ENCODE data around the gene PTGIS. TPM values are rescaled to one million over a fixed set of nuclear protein-coding genes. Genes with fewer than 3 reads are reported as not detected.
"Not testable (repeated sequence)": the region's sequence is repeated elsewhere in the genome, so short reads cannot be mapped to it uniquely, and the experiment has no call there.

The PTGIS gene
- total RNA-seq, 4 donors from 2014 or later, result 3.5 to 30.5 (median 11.1) TPM

DNA sequence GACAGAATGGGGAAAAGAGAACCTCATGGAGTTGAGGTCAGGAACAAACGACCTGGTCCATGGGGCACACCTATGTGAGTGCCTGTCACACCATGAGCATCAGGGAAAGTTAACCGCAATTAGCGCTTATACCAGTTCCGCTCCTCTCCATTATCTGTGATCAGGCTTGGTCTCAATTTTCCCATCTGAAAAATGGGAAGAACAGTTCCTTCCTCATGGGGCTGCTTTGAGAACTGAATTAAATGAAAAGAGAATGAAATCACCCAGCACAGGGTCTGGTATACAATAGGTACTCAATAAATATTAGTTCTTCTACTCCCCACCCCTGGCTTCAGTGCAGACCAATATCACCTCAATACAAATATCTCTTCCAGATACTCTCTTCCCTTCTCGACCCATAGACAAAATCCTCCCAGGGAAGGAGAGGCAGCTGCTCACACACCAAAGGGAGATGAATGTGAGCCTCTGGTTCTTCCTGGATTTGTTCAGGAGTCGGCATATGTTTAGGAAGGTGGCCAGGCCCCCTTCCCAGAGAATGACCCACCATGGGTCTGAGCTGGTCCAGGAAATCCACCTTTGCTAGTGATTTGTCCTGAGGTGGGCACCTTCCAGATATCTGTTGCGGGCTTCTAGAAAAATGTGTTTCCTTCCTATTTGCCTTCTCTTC is 2.4 kb upstream of the PTGIS start:
- peak in 1 of 3 donors; percentile 24 for DNase-seq
- no peaks in the 10 kb centered on the region for H3K9me3 ChIP-seq
- H3K27me3 ChIP-seq, result peaks cover 0 to 9% of the 10 kb centered on the region in 2 donors
- peaks cover 0 to 8% (median 3%) of the 10 kb centered on the region in 4 donors for H3K4me1 ChIP-seq
- H3K27ac ChIP-seq, result peak overlapping the region in 1 of 4 donors; percentile 8
- TF ChIP-seq, protein P1, sequence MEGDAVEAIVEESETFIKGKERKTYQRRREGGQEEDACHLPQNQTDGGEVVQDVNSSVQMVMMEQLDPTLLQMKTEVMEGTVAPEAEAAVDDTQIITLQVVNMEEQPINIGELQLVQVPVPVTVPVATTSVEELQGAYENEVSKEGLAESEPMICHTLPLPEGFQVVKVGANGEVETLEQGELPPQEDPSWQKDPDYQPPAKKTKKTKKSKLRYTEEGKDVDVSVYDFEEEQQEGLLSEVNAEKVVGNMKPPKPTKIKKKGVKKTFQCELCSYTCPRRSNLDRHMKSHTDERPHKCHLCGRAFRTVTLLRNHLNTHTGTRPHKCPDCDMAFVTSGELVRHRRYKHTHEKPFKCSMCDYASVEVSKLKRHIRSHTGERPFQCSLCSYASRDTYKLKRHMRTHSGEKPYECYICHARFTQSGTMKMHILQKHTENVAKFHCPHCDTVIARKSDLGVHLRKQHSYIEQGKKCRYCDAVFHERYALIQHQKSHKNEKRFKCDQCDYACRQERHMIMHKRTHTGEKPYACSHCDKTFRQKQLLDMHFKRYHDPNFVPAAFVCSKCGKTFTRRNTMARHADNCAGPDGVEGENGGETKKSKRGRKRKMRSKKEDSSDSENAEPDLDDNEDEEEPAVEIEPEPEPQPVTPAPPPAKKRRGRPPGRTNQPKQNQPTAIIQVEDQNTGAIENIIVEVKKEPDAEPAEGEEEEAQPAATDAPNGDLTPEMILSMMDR (IDR thresholded peaks at IDR 0.05), result no peak
- TF ChIP-seq POLR2A (IDR thresholded peaks at IDR 0.05), result no peak
- H3K36me3 ChIP-seq, result no peaks in the 10 kb centered on the region
- no peak overlapping the region for H3K4me3 ChIP-seq

DNA sequence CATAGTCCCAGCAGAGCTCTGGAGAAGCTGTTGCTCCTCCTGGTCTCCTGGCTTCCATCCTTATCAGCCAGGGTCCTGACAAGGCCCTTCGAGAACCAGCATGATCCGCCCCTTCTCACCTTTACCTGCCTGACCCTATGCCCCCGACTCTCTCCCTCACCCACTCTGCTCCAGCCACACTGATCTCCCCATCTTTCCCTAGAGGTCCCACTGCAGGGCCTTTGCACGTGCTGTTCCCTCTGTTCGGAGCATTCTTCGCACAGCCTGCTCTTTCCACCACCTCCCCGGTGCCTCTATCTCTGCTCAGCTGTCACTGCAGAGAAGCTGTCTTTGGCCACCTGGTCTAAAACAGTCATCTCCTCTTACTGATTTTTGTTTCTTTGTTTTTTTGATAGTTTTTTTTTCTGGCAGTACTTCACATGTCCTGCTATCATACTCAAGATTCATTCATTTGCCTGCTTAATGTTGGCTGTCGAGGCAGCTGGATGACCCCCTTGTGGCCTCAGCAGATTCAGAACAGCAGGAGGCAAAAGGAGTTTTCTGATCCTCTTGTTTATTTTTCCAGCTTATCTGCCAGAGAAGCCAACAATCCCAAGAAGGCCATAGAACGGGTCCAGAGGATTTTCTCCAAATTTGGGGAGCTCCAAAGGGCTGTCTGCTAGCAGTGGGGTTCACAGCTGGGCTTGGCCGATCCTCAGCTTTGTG is 1.6 kb upstream of the PTGIS start:
- Histone ChIP-seq H3K4me3 (no peak overlapping the region), H3K36me3 (no peaks in the 10 kb centered on the region), H3K27ac (peak overlapping the region in 2 of 4 donors; percentile 21 to 59), H3K4me1 (peaks cover 0 to 8% (median 3%) of the 10 kb centered on the region in 4 donors), H3K27me3 (peaks cover 0 to 9% of the 10 kb centered on the region in 2 donors), H3K9me3 (no peaks in the 10 kb centered on the region)
- TF ChIP-seq, protein P1 (IDR thresholded peaks at IDR 0.05), result no peak
- TF ChIP-seq POLR2A (IDR thresholded peaks at IDR 0.05), result no peak
- peak in 1 of 3 donors; percentile 25 for DNase-seq

DNA sequence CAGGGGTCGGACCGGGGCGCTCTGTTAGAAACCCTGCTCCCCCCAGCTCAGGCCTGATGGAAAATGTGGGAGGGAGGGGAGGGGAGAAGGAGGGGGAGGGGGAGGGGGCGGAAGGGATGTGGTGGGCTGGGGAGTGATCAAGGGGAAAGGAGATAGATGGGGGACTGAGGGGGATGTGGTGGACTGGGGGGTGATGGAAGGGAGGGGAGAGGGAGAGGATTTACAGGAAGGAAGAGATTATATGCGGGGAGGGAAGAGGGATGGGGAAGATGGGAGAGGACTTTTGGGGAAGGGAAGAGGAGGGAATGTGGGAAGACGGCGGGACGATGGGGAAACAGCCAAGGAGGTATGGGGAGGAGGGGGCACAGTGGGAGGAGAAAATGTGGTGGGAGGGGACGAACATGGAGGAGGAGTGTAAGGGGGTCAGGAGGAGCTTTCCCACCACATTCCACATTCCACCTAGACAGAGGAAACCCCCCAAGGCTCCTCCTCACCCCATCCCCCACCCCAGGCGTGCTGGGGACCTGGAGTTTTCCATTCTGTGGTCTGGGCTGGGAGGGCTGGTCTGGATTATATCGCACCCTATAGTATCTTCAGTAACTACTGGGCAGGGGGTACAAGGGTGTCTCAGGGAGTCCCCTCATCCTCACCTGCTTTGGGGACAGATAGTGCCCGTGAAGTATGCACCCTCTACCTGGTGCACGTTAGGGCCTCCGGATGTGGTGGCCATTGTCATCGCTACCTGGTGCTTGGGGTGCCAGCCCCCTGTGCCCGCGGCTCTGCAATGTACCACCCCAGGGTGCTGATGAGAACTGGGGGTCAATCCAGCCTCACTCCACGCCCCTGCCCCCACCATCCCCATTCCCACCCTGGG is 578 bp upstream of the PTGIS start:
- peak overlapping the region in 2 of 4 donors; percentile 17 to 59 for H3K27ac ChIP-seq
- TF ChIP-seq POLR2A (IDR thresholded peaks at IDR 0.05), result no peak
- TF ChIP-seq, protein P1 (IDR thresholded peaks at IDR 0.05), result no peak
- DNase-seq, result peak in 1 of 3 donors; percentile 37
- peaks cover 0 to 8% (median 3%) of the 10 kb centered on the region in 4 donors for H3K4me1 ChIP-seq
- H3K36me3 ChIP-seq, result no peaks in the 10 kb centered on the region
- no peaks in the 10 kb centered on the region for H3K9me3 ChIP-seq
- peaks cover 0 to 9% of the 10 kb centered on the region in 2 donors for H3K27me3 ChIP-seq
- H3K4me3 ChIP-seq, result peak overlapping the region in 3 of 4 donors; percentile 22 to 47 (median 47)

DNA sequence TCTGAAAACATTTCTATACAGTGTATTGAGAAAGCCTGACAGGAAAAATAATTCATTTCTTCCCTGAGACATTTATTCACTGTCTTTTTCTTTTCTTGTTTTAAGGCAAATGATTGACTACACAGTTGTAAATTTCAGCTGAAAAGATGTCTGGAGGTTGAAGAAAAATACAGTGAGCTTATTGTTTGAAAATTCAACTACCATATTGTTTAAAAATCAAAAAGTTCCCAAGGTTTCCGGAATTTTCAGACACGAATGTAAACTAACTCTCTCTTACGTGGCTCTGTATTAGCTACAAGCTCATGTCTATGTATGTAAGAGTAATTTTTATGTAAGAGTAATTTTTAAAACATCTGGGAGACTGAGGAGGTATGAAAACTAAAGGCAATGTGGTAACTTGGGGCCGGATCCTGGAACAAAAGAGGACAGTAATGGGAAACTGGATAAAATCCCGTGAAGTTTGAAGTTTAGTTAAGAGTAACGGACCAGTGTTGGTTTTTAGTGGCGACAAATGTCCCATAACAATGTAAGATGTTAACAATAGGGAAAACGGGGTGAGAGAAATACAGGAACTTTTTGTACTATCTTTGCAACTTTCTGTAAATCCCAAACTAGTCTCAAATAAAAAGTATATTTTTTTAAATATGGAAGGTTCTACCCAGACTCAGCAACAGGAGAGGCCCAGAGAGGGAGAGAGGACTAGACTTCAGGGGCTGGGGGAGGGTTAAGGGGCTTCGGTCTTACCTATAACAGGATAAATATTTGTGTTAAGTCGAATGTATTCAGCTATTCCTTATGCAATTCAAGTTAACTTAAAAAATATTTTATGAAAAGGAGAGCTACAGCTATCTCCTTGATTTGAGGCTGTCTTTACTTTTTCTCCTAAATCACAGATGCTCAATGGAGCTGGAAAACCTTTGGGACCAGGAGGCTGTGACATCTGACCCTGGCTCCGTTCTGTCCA is 1.3 kb downstream of the PTGIS start:
- H3K4me3 ChIP-seq, result peak overlapping the region in 2 of 4 donors; percentile 47

DNA sequence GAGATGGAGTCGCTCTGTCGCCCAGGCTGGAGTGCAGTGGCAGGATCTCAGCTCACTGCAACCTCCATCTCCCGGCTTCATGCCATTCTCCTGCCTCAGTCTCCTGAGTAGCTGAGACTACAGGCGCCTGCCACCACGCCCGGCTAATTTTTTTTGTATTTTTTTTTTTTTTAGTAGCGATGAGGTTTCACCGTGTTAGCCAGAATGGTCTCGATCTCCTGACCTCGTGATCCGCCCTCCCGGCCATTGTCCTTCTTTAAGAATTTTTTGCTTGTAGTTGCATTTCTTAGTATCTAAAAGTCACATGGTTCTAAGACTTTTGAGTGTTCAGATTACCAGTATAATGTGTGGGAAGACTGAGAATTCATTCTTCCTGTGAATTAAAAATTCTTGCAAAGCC is 2.9 kb downstream of the PTGIS start:
- H3K27me3 ChIP-seq, H3K9me3 ChIP-seq, H3K4me1 ChIP-seq, H3K36me3 ChIP-seq, H3K4me3 ChIP-seq: not testable (repeated sequence)
- DNase-seq, result peak in 1 of 3 donors; percentile 15
- peak overlapping the region in 1 of 4 donors; percentile 1 for H3K27ac ChIP-seq

More for the DNA sequence above, 1.3 kb downstream of the PTGIS start:
- peak overlapping the region in 2 of 4 donors; percentile 50 to 59 for H3K27ac ChIP-seq
- DNase-seq, result no peak
- no peaks in the 10 kb centered on the region for H3K9me3 ChIP-seq
- peaks cover 0 to 8% (median 3%) of the 10 kb centered on the region in 4 donors for H3K4me1 ChIP-seq
- peaks cover 0 to 9% of the 10 kb centered on the region in 2 donors for H3K27me3 ChIP-seq
- TF ChIP-seq, protein P1 (IDR thresholded peaks at IDR 0.05), result no peak
- TF ChIP-seq POLR2A (IDR thresholded peaks at IDR 0.05), result no peak
- H3K36me3 ChIP-seq, result no peaks in the 10 kb centered on the region

Data from Peyer's patch (tissue), 4 donors.